AG04450 (cell line): ENCODE results near the gene LRRC36. TPM values are rescaled to one million over a fixed set of nuclear protein-coding genes. Genes with fewer than 3 reads are reported as not detected.

Experiments
- CTCF ChIA-PET: fragments of 300-600, 350-600 bp; formaldehyde crosslinking; extraction: SDS; loops from one replicate; lab custom pipeline; 2022; ENCODE audit warnings: antibody characterized with exemption, inconsistent platforms; lab: Charles Lee
- POLR2A ChIA-PET: fragments of 350-600 bp; formaldehyde crosslinking; extraction: SDS; loops from one replicate; lab custom pipeline; 2021; ENCODE audit warnings: antibody characterized with exemption, inconsistent platforms; lab: Yijun Ruan, JAX
- DNase-seq: peaks from one replicate; pipeline ENCODE4 v3.0.0-alpha.2; 2011; ENCODE audit warnings: low read depth, low spot score
- H3K27ac ChIP-seq: one replicate; pipeline ENCODE4 v1.5.1; 2012; ENCODE audit warnings: low read depth, low read length, control low read depth
- H3K27me3 ChIP-seq: one replicate; pipeline ENCODE4 v1.6.0; 2012; ENCODE audit warnings: low read length; ENCODE audit not compliant: control insufficient read depth, insufficient read depth
- H3K4me3 ChIP-seq: 2 replicates; pipeline ENCODE4 v1.5.1; 2011; ENCODE audit warnings: mild to moderate bottlenecking, low read depth, low read length, control low read depth
- H3K9me3 ChIP-seq: 2 replicates; pipeline ENCODE4 v1.5.1; 2012; ENCODE audit warnings: low read length; ENCODE audit not compliant: control insufficient read depth, insufficient read depth
- polyA plus RNA-seq: library from polyadenylated mRNA; depleted of rRNA; stranded (reverse); fragments of >200 nt; gene quantifications from 2 replicates; pipeline ENCODE4 v1.2.3, GENCODE V29; 2011
- TF ChIP-seq, protein P1 (sequence below): IDR thresholded peaks from 2 replicates; pipeline ENCODE4 v1.5.1; 2011; ENCODE audit warnings: low read depth, low read length, control low read depth, inconsistent platforms

Gene LRRC36
- polyA plus RNA-seq, 1 experiment: 0.41 TPM

DNA sequence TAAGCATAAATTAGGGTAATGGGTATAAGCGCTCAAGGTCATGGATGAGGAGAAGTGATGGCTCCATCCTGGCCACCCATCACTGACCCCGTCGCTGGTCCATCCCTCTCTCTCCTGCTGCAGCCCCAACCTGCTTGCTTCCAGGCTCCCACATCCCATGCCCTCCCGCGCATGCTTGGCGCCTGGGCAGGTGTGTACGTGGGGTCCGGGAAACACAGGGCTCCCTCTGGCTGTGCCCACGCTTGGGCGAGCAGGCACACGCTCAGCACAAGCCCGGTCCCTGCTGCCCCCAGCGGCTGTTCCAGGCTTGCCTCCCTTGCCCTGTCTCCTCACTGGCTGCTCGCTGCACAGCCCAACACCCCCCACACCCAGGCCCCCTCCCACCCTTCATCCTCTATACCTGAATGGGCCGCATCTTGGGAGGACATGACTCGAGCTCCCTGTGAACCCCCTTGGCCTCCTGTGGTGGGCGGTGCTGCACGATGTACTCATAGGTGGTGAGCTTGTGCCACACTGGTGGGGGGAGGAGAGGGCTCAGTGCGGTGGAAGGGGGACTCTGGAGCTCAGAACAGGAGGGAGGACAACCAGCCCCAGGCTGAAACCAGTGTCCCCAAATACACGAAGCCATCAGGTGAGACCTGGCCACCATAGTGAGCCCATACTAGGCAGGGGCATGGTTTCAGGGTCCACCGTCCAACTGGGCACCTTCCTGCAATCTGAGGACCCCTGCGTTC, 71.4 kb downstream of the LRRC36 start:
- H3K27me3 ChIP-seq: no peaks in the 10 kb centered on the region
- DNase-seq: no peak
- no peak overlapping the region for H3K4me3 ChIP-seq
- CTCF ChIA-PET: interaction anchor here (2.7 kb wide), 1 partner anchor 137 kb away, joined by 19 read pairs; no protein-coding TSS in a partner anchor
- POLR2A ChIA-PET: no interaction called here
- no peak overlapping the region for H3K27ac ChIP-seq
- TF ChIP-seq, protein P1, sequence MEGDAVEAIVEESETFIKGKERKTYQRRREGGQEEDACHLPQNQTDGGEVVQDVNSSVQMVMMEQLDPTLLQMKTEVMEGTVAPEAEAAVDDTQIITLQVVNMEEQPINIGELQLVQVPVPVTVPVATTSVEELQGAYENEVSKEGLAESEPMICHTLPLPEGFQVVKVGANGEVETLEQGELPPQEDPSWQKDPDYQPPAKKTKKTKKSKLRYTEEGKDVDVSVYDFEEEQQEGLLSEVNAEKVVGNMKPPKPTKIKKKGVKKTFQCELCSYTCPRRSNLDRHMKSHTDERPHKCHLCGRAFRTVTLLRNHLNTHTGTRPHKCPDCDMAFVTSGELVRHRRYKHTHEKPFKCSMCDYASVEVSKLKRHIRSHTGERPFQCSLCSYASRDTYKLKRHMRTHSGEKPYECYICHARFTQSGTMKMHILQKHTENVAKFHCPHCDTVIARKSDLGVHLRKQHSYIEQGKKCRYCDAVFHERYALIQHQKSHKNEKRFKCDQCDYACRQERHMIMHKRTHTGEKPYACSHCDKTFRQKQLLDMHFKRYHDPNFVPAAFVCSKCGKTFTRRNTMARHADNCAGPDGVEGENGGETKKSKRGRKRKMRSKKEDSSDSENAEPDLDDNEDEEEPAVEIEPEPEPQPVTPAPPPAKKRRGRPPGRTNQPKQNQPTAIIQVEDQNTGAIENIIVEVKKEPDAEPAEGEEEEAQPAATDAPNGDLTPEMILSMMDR: no peak
- H3K9me3 ChIP-seq: peaks cover 5% of the 10 kb centered on the region; the same call in 1 of the 2 replicates

DNA sequence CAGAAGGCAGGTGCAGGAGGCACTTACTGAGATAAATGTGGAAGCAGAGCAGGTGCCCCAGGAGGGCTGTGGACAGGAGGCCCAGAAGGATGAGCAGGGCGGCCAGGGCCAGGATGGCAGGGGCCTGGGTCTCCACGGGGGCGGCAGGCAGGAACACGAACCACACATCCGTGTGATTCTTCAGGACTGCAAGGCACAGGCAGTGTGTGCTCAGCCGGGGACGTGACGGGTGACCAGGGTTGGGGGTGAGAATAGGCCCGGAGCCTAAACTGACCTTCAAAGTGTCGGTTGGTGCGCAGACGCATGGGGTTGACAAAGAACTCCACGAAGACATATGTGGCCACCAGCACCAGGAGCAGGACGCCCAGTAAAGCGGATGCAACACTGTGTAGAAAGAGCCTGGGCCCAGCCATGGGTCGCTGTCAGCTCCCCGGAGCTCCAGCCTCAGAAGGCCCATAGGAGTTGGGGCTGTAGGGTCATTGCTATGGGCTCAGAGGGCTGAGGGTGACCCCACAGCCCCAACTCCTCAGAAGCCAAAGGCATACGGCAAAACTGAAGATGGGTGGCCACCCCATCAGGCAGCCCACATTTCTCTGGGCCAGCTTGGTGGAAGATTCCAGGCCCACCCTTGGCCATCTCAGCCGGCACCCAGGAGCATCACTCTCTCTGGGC, 72.1 kb downstream of the LRRC36 start:
- DNase-seq: no peak
- TF ChIP-seq, protein P1: no peak
- H3K4me3 ChIP-seq: no peak overlapping the region
- CTCF ChIA-PET: interaction anchor here (1.1 to 2.7 kb wide), 3 partner anchors 138 to 214 kb away, joined by 3 to 19 read pairs (median 3); no protein-coding TSS in a partner anchor
- H3K27me3 ChIP-seq: no peaks in the 10 kb centered on the region
- peaks cover 5% of the 10 kb centered on the region; the same call in 1 of the 2 replicates for H3K9me3 ChIP-seq
- POLR2A ChIA-PET: no interaction called here
- no peak overlapping the region for H3K27ac ChIP-seq

DNA sequence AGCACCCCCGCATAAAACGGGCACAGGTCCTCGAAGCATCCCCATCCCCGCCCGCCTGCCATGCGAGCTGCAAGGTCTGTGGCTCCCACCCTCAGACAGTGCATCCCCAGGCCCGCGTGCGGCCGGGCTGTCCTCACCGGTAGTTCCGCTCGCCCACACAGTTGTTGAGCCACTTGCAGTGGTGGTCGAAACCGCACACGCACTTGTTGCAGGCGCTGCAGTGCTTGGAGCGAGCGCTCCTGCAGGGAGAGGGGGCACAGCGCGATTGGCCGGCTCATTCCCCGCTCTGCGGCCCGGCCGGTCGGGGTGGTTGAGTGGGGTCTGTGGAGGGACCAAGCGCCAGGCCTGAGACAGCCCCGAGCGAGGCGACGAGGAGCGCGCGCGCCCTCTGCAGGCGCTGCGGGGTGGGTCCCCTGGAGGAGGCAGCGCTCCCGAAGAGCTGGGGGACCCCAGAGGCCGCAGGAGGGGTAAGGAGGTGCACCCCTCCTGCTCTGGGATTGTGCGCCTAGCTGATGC, 72.7 kb downstream of the LRRC36 start:
- POLR2A ChIA-PET: no interaction called here
- CTCF ChIA-PET: interaction anchor here (0.5 to 2.7 kb wide), 12 partner anchors 9 to 214 kb away, joined by 3 to 19 read pairs (median 3); partner anchors contain the start of gene ZDHHC1
- TF ChIP-seq, protein P1: peak; percentile 70
- Histone ChIP-seq H3K27ac (no peak overlapping the region), H3K9me3 (peaks cover 5% of the 10 kb centered on the region; the same call in 1 of the 2 replicates), H3K27me3 (no peaks in the 10 kb centered on the region), H3K4me3 (no peak overlapping the region)
- DNase-seq: no peak

DNA sequence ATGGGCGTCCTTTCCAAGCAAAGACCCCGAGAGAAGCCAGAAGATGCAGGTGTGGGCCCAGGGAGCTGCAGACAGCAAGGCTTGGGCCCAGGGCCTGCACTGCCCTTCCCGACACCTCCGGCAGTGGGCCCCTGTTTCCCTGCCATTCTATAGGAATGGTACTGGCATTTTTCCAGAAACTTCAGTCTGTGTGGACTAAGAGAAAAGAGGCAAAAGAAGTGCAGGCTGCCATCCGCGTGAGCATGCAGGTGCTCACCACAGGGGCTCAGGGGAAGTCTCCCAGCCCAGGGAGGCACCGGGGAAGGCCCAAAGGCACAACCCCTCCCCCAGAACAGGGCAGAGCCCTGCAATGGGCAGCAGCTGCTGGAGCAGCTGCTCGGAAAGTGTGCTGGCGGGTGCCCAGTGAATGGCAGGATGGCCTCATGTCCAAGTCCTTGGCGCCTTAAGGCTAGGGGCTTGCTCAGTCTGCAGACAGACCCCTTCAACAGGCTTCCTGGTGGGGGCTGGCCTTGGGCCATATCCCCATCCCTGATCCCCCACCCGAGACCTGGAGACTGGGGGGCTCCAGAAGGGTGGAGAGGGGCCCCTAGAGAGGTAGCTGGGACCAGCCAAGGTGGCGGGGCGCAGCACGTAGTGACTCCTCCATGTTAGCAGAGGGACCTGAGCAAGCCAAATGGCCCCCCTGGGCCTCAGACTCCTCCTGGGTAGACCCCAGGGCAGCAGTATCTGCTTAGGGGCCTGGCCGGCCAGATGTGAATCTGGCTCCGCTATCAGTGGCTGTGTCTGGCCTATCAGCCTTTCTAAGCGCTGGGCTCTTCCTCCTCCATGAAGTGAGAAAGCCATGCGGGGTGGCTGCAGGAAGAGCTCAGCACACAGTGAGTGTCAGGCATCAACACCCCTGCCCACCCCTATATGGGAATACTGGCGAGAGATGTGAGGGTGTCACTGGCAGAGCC, 73.4 kb downstream of the LRRC36 start:
- no peak overlapping the region for H3K27ac ChIP-seq
- no peak for DNase-seq
- CTCF ChIA-PET: interaction anchor here (0.5 to 2.7 kb wide), 12 partner anchors 9 to 215 kb away, joined by 3 to 19 read pairs (median 3); partner anchors contain the start of gene ZDHHC1
- POLR2A ChIA-PET: no interaction called here
- H3K9me3 ChIP-seq: peaks cover 1% of the 10 kb centered on the region; the same call in 1 of the 2 replicates
- no peak overlapping the region for H3K4me3 ChIP-seq
- no peaks in the 10 kb centered on the region for H3K27me3 ChIP-seq
- TF ChIP-seq, protein P1: no peak
